Neural crest cell (in vitro differentiated cells): Measurements from ENCODE around the gene NFYB. TPM values are rescaled to one million over a fixed set of nuclear protein-coding genes. Genes with fewer than 3 reads are reported as not detected.

ENCODE experiments used
- DNase-seq: peaks from one replicate; pipeline ENCODE4 v3.0.0; 2021; ENCODE audit warnings: low read depth, mixed read lengths, low spot score
- H3K27ac Mint-ChIP-seq: one replicate; pipeline ENCODE4 v1.8.0; 2021; ENCODE audit warnings: mild to moderate bottlenecking, mixed read lengths; ENCODE audit not compliant: unreplicated experiment
- H3K27me3 Mint-ChIP-seq: 2 replicates; pipeline ENCODE4 v1.8.0; 2021; ENCODE audit warnings: low read depth, mild to moderate bottlenecking, mixed read lengths
- H3K36me3 Mint-ChIP-seq: 2 replicates; pipeline ENCODE4 v1.8.0; 2021; ENCODE audit warnings: low read depth, mild to moderate bottlenecking, mixed read lengths
- H3K4me1 Mint-ChIP-seq: 2 replicates; pipeline ENCODE4 v1.8.0; 2021; ENCODE audit warnings: mixed read lengths
- H3K4me3 Mint-ChIP-seq: one replicate; pipeline ENCODE4 v1.8.0; 2021; ENCODE audit warnings: mild to moderate bottlenecking, mixed read lengths
- H3K9me3 Mint-ChIP-seq: 2 replicates; pipeline ENCODE4 v1.8.0; 2021; ENCODE audit warnings: mixed read lengths
- CTCF ChIP-seq: fragments of 200-600 bp; sonication (generic); conservative IDR thresholded peaks from 2 replicates; pipeline ENCODE4 v1.5.0; 2021; ENCODE audit warnings: antibody characterized with exemption, mild to moderate bottlenecking
- long read RNA-seq: library from polyadenylated mRNA; unstranded; transcript quantifications from one replicate; pipeline ENCODE4 v2.0.0, GENCODE V29; 2020
- total RNA-seq: library from RNA; stranded (reverse); gene quantifications from 2 replicates; pipeline ENCODE4 v1.2.1, GENCODE V29; 2021

NFYB gene
- 45.6 and 45.7 TPM in 2 replicates for total RNA-seq
- long read RNA-seq, transcript NFYB-201 (8 exons, 3,512 nt) = major isoform, 101 of 118 reads
- long read RNA-seq, partial matches to known transcripts = 7 of 118 reads
- long read RNA-seq, other reads (novel, unspliced or antisense) = 10 of 118 reads

GRCh38 chr12:104137902-104138796 lies at the start of gene NFYB:
Gene NFYB (minus strand): TSS chr12:104138210. CDS start chr12:104135453, 2,757 bp downstream.
- H3K36me3 Mint-ChIP-seq = no peaks in the 10 kb centered on the region
- TF ChIP-seq CTCF = no peak
- peak within 1 kb of the TSS; percentile 97 for H3K27ac Mint-ChIP-seq

GRCh38 chr12:104187446-104188155 lies 49.6 kb upstream of the NFYB start:
- no peak for TF ChIP-seq CTCF
- H3K36me3 Mint-ChIP-seq = peaks cover 3% of the 10 kb centered on the region
- no peaks in the 10 kb centered on the region for H3K4me1 Mint-ChIP-seq
- no peak overlapping the region for H3K4me3 Mint-ChIP-seq
- H3K9me3 Mint-ChIP-seq = peaks cover 10% of the 10 kb centered on the region
- DNase-seq = no peak
- no peak overlapping the region for H3K27ac Mint-ChIP-seq
- no peaks in the 10 kb centered on the region for H3K27me3 Mint-ChIP-seq

More at GRCh38 chr12:104137902-104138796, at the start of gene NFYB:
- H3K4me1 Mint-ChIP-seq = peaks cover 22% of the 10 kb centered on the region
- peak within 1 kb of the TSS; percentile 94 for H3K4me3 Mint-ChIP-seq
- peaks cover 4% of the 10 kb centered on the region for H3K27me3 Mint-ChIP-seq
- H3K9me3 Mint-ChIP-seq = no peaks in the 10 kb centered on the region
- peak; percentile 83 for DNase-seq

GRCh38 chr12:104183443-104183842 lies 45.4 kb upstream of the NFYB start:
- H3K36me3 Mint-ChIP-seq = peaks cover 3% of the 10 kb centered on the region
- DNase-seq = no peak
- peaks cover 2% of the 10 kb centered on the region for H3K4me1 Mint-ChIP-seq
- no peak overlapping the region for H3K4me3 Mint-ChIP-seq
- peaks cover 12% of the 10 kb centered on the region for H3K9me3 Mint-ChIP-seq
- no peak for TF ChIP-seq CTCF
- H3K27ac Mint-ChIP-seq = no peak overlapping the region
- no peaks in the 10 kb centered on the region for H3K27me3 Mint-ChIP-seq

GRCh38 chr12:104182621-104183378 lies 44.8 kb upstream of the NFYB start:
- Mint-ChIP-seq H3K4me3 (no peak overlapping the region), H3K27me3 (no peaks in the 10 kb centered on the region), H3K9me3 (peaks cover 12% of the 10 kb centered on the region), H3K27ac (no peak overlapping the region), H3K36me3 (peaks cover 3% of the 10 kb centered on the region), H3K4me1 (peaks cover 3% of the 10 kb centered on the region)
- TF ChIP-seq CTCF = no peak
- no peak for DNase-seq

- H3K27ac Mint-ChIP-seq = peak overlapping the region; percentile 58
- TF ChIP-seq CTCF = no peak
- H3K4me1 Mint-ChIP-seq = peaks cover 3% of the 10 kb centered on the region
- H3K4me3 Mint-ChIP-seq = no peak overlapping the region
- H3K36me3 Mint-ChIP-seq = peaks cover 3% of the 10 kb centered on the region
- no peak for DNase-seq
- H3K9me3 Mint-ChIP-seq = peaks cover 10% of the 10 kb centered on the region
- H3K27me3 Mint-ChIP-seq = no peaks in the 10 kb centered on the region
Measured at GRCh38 chr12:104182144-104182543, 44.1 kb upstream of the NFYB start.
